HG03565 (cell line): ENCODE data around the gene UBE4B.
"Not testable (repeated sequence)": the region's sequence is repeated elsewhere in the genome, so short reads cannot be mapped to it uniquely, and the experiment has no call there.

Experiments
- ATAC-seq: cut with Tn5 transposase; IDR thresholded peaks from one replicate; pipeline ENCODE4 v1.9.1; 2021; ENCODE audit warnings: mild to moderate bottlenecking, moderate library complexity; ENCODE audit not compliant: unreplicated experiment

Gene UBE4B

DNA sequence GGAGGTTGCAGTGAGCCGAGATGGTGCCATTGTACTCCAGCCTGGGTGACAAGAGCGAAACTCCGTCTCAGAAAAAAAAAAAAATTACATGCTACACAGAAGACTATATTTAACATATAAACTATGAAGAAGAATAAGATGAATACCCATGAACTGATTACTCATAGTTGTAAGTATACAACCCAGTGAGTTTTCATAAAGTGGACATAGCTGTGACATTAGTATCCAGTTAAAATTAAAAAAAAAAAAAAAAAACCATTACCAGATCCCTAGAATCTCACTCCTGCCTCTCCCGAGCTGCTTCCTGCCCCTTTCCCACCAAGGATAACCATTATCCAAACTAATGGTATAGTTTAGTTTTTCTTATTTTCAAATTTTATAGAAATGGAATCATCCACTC, 37.4 kb downstream of the UBE4B start:
- ATAC-seq = no peak

DNA sequence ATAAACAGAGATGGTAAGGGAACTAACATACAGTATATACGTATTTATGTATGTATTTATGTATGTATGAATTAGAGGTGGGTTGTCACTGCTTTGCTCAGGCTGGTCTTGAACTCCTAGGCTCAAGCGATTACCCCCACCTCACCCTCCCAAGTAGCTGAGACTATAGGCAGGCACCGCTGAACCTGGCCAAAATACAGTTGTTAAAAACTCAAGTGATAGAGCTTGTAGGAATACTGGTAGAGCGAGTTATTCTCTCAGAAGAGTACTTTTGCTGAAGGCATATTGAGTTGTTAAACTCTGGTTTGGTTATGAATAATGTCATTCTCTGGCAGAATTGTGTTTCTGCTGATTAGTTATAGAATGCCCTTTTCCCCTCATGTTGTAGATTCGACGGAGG, 38.9 kb downstream of the UBE4B start:
- no peak for ATAC-seq

DNA sequence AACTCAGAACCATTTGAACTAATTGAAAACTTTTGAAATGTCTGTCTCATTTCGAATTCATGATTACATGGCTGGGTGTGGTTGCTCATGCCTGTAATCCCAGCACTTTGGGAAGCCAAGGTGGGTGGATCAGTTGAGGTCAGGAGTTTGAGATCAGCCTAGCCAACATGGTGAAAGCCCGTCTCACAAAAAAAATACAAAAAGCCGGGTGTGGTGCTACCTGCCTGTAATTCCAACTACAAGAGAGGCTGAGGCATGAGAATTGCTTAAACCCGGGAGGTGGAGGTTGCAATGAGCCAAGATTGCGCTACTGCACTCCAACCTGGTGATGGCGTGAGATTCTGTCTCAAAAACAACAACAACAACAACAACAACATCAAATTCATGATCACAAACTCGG, 40.6 kb downstream of the UBE4B start:
- not testable (repeated sequence) for ATAC-seq

DNA sequence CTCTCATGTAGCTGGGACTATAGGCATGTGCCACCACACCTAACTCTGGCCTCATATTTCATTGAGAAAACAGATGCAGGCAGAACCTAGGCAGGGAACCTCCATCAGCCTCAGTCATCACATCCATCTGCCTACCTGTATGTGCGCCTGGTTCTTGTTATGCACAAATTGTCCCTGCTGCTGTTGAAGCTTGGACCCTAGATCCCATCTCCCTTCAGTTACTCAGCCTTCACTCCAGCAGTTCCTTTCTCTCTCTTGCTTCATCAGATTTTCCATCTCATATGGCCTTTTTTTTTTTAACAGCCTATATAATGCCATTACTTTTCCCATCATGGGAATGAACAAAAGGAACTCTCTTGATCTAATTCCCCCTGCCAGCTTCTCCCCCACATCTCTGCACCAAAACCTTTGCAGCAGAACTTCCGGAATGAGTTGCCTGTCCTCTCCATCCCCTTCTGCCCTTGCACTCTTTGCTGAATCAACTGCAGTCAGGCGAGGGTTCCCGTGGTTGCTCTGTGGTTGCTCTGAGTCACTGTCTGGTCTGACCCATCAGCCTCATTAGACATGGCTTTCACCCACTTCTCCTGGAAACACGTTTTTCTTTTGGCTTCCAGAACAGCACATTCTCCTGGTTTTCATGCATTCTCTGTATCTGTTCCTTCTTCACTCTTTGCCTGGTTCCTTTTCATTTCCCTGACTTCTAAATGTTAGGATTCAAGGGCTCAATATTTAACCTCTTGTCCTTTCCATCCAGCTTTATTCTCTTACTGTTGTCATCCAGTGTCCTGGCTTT, 41.5 kb downstream of the UBE4B start:
- ATAC-seq = no peak

DNA sequence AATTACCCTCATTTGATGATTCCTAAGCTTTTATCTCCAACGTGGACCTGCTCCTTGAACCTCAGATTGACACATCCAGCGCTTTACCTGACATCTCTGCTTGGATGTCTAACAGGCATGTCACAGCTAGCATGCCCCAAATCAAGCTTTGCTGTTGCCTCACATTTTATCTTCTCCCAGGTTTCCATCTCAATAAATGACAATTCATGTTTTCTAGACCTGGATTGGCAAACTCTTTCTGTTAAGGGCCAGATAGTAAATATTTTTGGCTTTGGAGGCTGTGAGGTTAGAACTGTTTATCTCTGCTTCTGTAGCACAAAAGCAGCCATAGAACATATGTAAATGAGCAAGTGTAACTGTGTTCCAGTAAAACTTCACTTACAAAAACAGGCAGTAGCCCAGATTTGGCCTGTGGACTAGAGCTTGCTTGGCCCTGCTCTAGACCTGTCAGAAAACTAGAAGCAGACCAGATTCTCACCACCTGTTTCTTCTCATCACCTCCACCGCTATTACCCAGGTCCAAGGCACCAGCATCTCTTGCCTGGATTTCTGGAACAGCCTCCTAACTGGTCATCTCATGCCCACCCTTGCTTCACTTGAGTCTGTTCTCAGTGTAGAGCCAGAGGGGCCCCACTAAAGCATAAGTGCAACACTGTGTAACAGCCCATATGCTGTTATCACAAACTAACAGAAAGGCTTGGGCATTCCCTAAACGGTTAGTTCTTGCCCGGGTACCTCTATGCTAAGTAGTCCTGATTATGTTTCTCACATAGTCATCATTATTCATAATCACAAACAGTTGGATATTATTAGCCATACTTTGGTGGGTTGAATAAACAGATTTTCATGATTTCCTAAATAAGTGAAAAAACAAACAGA, 42.3 kb downstream of the UBE4B start:
- ATAC-seq = no peak

DNA sequence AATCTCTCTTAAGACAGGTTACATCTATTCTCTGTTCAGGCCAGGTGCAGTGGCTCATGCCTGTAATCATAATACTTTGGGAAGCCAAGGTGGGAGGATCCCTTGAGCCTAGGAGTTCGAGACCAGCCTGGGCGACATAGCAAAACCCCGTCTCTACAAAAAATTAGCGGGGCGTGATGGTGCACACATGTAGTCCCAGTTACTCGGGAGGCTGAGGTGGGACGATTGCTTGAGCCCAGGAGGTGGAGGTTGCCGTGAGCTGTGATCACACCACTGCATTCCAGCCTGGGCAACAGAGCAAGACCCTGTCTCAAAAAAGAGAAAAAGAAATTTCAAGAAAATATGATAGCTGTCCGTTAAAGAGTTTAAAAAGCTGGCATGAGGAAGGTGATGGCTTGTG, 43.0 kb downstream of the UBE4B start:
- ATAC-seq = no peak

DNA sequence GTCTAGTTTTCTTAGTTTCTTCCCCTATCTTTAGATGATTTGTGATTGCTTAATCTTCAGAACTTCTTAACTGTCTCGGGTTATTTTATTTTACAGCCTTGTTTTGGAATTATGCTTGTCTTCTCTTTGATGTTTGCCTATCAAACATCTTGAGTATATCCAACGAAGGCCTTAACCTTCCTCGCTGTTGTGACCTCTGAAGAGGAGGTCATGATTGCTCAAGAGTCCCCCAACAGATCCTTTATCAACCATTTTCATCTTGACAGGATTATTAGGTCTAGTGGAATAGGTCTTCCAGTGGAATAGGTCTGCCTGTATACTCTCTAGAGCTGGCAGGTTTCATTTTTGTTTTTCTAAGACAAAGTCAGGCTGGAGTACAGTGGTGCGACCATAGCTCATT, 45.7 kb downstream of the UBE4B start:
- ATAC-seq = no peak

DNA sequence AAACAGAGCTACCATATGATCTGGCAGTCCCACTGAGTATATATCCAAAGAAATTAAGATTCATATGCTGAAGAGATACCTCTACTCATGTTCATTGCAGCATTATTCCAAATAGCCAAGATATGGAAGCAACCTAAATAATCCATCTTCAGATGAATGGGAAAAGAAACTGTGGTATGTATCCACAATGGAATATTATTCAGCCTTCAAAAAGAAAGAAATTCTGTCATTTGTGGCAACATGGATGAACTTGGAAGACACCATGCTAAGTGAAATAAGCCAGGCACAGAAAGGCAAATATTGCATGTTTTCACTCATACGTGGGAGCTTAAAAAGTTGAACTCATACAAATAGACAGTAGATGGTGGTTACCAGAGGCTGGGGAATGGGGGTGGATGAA, 47.8 kb downstream of the UBE4B start:
- ATAC-seq = no peak

DNA sequence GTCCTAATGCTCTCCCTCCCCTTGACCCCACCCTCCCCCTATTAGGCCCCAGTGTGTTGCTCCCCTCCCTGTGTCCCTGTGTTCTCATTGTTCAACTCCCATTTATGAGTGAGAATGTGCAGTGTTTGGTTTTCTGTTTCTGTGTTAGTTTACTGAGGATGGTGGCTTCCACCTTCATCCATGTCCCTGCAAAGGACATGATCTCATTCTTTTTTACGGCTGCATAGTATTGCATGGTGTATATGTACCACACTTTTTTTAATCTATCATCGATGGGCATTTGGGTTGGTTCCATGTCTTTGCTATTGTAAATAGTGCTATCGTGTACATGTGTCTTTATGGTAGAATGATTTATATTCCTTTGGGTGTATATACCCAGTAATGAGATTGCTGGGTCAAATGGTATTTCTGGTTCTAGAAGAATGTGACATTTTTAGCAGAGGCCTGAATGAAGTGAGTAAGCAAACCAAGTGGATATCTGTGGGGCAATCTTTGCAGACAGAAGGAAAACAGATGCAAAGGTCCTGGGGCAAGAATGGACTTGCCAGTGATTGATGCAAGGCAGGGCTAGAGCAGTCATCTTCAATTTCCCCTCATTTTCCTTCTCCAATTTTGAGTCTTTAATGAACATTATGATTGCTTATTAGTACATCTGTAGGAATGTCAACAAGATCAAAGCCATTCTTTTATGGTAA, 50.2 kb downstream of the UBE4B start:
- ATAC-seq = no peak

DNA sequence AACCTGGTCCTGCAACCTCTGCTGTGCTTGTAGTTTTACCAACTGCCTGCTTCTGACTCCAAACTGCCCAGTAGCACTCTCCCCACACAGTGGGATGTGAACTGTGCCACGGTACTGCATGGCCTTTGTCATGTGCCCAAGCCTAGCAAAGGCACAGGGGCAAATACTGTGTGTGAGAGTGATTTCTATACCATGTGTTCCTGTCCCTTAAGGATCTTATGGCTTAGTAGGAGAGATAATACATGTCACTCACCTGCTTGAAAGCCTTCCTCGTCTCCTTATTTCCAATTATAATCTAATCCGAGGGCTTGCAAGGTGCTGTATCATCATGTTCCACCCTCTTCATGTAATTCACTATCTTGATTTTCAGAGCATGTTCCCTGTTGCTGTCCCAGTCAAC, 51.3 kb downstream of the UBE4B start:
- ATAC-seq = no peak

DNA sequence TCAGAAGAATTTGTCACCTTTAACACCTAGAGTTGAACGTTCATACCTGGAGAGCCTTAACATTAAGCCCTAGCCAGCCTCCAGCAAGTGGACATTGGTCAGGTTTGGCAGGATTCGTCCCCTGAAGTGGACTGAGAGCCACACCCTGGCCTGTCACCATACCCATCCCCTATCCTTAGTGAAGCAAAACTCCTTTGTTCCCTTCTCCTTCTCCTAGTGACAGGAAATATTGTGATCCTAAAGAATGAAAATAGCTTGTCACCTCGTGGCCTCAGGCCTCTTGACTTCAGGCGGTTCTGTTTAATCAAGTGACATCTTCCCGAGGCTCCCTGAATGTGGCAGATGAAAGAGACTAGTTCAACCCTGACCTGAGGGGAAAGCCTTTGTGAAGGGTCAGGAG, 52.3 kb downstream of the UBE4B start:
- ATAC-seq = no peak

DNA sequence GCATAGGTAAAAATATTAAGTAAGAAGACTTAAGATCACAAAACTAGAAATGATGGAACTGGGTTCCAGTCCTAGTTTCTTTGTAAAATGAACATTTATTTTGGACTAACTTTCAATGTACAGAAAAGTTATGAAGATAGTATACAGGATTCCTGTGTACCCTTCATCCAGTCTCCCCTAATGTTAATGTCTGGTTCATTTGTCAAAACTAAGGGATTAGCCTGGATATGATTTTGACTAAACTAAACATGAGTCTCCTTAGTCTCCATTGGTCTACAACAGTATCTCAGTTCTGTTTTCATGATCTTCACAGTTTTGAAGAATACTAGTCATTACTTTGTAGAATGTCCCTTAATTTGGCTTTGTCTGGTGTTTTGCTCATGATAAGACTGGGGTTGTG, 54.5 kb downstream of the UBE4B start:
- no peak for ATAC-seq

DNA sequence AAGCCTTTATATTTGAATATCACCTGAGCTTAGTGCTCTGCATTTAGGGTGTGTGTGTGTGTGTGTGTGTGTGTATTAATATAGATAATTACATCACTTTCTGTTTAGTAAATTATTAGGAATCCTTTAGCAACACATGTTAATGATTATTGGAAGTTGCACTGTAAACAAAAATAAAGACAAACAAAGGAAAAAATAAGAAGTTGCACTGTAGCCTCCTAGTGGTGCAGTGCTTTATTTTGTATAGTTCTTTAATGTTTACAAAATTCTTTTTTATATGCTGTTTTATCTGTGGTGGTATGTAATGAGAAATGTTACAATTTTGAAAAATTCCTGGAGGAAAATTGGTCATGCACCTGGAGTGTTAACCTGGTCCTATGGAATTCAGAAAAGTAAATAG, 69.2 kb downstream of the UBE4B start:
- ATAC-seq = no peak

DNA sequence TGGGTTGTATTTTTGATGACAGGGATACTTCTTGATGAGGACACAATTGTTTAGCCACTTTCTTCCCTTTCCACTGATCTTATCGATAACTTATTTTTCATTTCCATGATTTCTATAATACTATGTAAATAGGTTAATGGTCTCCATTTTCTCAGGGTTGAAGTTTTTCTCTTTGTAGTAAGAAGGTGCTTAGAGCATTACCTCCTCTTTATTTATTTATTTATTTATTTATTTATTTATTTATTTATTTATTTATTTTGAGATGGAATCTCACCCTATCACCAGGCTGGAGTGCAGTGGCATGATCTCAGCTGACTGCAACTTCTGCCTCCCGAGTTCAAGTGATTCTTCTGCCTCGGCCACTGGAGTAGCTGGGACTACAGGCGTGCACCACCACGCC, 70.4 kb downstream of the UBE4B start:
- ATAC-seq = no peak

DNA sequence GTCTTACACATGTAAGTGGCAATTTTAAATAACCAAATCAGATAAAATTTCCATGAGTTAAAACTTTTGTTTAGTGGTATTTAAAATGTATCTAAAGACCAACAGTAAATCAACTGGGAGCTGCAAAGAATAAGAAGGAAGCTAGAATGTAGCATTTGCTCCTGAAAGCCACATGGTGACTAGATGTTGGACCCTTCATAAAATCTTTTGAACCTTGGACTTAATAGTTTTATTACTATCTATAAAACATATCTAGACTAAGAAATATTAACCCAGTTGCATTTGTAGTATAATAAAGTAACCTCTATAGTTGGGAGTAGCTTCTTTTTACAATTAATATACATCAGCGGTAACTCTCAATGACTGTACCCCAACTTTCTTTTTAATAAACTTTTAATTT, 72.1 kb downstream of the UBE4B start:
- no peak for ATAC-seq

DNA sequence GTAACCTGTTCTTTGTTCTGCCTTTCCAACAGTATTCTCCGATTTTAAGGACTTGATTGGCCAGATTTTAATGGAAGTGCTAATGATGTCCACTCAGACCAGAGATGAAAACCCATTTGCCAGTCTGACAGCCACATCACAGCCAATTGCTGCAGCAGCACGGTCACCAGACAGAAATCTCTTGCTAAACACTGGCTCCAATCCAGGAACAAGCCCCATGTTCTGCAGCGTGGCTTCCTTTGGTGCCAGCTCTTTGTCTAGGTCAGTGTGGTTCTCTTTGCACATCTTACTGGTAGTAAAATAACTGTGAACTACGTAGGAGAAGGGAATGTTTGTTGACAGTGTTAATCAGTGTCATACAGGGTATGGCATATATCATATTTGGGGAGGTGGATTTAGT, 72.7 kb downstream of the UBE4B start:
- no peak for ATAC-seq

DNA sequence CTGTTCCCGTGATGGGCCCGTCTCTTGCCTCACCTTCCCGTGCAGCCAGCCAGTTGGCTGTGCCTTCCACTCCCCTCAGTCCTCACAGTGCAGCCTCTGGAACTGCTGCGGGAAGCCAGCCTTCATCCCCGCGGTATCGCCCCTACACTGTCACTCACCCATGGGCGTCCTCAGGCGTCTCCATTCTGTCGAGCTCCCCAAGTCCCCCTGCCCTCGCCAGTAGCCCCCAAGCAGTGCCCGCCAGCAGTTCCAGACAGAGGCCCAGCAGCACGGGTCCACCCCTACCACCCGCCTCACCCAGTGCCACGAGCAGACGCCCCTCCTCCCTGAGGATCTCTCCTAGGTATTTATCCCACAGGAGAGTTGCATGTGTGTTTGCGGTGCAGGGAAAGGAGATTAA, 73.5 kb downstream of the UBE4B start:
- ATAC-seq = no peak

DNA sequence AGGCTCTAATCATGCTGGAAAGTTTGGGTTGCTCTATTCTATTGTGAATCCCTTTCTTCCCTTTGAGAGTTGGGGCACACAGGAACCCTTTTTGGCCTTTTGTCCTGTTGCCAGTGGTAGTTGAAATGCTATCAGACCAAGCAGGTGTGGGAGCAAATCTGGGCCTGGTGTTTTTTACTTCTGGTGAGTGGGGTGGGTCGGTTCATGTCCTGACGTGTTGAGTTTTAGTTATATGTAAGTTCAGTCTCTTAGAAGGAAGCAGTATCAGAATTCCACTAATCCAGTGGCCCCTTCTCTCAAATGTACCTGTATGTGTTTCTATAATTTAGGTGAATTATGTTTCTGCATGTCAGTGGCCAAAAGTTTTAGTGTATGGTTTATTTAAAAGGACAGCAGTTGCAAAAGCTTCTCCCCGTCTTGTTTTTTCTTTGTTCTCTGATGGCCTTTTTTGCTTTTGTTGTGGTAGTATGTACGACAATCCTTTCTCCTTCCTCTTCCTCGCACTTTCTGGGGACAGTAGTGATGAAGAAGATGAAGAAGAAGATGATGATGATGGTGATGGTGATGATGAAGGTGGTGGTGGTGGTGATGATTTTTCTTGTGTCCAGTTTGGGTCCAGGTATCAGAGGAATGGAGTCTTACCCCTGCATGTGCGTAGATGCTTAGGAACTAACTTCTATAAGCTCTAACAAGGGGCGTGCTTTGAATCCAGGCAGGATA, 74.2 kb downstream of the UBE4B start:
- ATAC-seq = no peak

DNA sequence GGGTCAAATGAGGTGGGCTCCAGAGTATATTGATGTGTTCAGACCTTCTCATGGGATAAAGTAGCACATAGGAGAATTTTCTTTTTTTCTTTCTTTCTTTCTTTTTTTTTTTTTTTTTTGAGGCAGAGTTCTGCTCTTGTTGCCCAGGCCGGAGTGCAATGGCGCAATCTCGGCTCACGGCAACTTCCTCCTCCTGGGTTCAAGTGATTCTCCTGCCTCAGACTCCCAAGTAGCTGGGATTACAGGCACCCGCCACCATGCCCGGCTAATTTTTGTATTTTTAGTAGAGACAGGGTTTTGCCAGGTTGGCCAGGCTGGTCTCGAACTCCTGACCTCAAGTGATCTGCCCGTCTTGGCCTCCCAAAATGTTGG, 74.7 kb downstream of the UBE4B start:
- not testable (repeated sequence) for ATAC-seq

DNA sequence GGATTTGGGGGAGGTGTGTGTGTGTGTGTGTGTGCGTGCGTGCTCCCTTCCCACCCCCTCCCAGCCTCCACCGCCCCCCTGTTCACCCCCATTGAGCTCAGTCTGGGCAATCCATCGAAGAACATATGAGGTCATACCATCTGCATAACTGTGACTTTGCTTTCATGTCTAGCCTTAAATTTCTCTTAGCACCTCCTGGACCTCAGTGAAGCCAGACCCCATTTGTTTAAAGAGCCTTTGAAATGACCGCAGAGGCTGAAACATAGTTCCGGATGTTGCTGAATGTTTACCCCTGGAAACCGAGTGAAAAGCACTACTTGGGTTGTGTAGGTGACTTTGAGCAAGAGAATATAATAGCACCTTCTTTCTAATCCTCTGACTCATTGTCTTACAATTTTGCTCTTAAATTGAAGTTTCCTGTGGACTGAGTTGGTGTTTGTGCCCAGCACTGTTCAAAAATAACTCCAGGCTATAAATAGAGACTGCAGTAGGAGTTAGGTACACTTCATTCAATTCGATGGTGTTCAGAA, 75.4 kb downstream of the UBE4B start:
- ATAC-seq = no peak
